H4 (cell line): ENCODE measurements around the gene TYSND1. TPM values are rescaled to one million over a fixed set of nuclear protein-coding genes. Genes with fewer than 3 reads are reported as not detected.
"Not testable (repeated sequence)": the region's sequence is repeated elsewhere in the genome, so short reads cannot be mapped to it uniquely, and the experiment has no call there.

Experiments used
- DNase-seq: peaks from one replicate; pipeline ENCODE4 v3.0.0-alpha.2; 2015; ENCODE audit warnings: low spot score
- total RNA-seq: library from RNA; depleted of rRNA; stranded (reverse); fragments of >200 nt; shearing (Covaris generic); gene quantifications from 2 replicates; pipeline ENCODE4 v1.2.3, GENCODE V29; 2014

The TYSND1 gene
- total RNA-seq, 1 experiment from 2014 or later: 9.2 TPM

GRCh38 chr10:70163448-70163847 lies 16.9 kb upstream of the TYSND1 start:
- no peak for DNase-seq

GRCh38 chr10:70162892-70163201 lies 16.3 kb upstream of the TYSND1 start:
- DNase-seq: no peak

- DNase-seq: no peak
Observed at GRCh38 chr10:70162151-70162891, 15.8 kb upstream of the TYSND1 start.

GRCh38 chr10:70160798-70161197 lies 14.3 kb upstream of the TYSND1 start:
- DNase-seq: no peak

GRCh38 chr10:70159366-70159765 lies 12.9 kb upstream of the TYSND1 start:
- not testable (repeated sequence) for DNase-seq

GRCh38 chr10:70158113-70158512 lies 11.6 kb upstream of the TYSND1 start:
- DNase-seq: no peak

- no peak for DNase-seq
Observed at GRCh38 chr10:70155255-70155838, 8.8 kb upstream of the TYSND1 start.

GRCh38 chr10:70148516-70148915 lies 2.0 kb upstream of the TYSND1 start:
- no peak for DNase-seq

- DNase-seq: no peak
Observed at GRCh38 chr10:70147259-70147625, 742 bp upstream of the TYSND1 start.

GRCh38 chr10:70145666-70146488 lies 623 bp downstream of the TYSND1 start:
- peak; percentile 36 for DNase-seq

- DNase-seq: no peak
Observed at GRCh38 chr10:70145166-70145665, 1.3 kb downstream of the TYSND1 start.

- no peak for DNase-seq
Observed at GRCh38 chr10:70144372-70145110, 2.0 kb downstream of the TYSND1 start.

- DNase-seq: no peak
Observed at GRCh38 chr10:70142555-70142954, 3.9 kb downstream of the TYSND1 start.

GRCh38 chr10:70140297-70140696 lies 6.2 kb downstream of the TYSND1 start:
- DNase-seq: no peak

- DNase-seq: no peak
Observed at GRCh38 chr10:70139997-70140250, 6.6 kb downstream of the TYSND1 start.

- no peak for DNase-seq
Observed at GRCh38 chr10:70139151-70139996, 7.1 kb downstream of the TYSND1 start.

GRCh38 chr10:70137927-70138883 lies 8.3 kb downstream of the TYSND1 start:
- no peak for DNase-seq

- DNase-seq: no peak
Observed at GRCh38 chr10:70137135-70137534, 9.4 kb downstream of the TYSND1 start.

GRCh38 chr10:70135684-70136083 lies 10.8 kb downstream of the TYSND1 start:
- no peak for DNase-seq

- no peak for DNase-seq
Observed at GRCh38 chr10:70135046-70135445, 11.5 kb downstream of the TYSND1 start.
